ENCODE results near the gene SIN3B.

The SIN3B gene

GRCh38 chr19:16829822-16830289, 658 bp downstream of the SIN3B start:
- no peak for DNase-seq

- DNase-seq: no peak
Observed at GRCh38 chr19:16830679-16831078, 1.5 kb downstream of the SIN3B start.

- DNase-seq: no peak
Observed at GRCh38 chr19:16831531-16831930, 2.3 kb downstream of the SIN3B start.

- no peak for DNase-seq
Observed at GRCh38 chr19:16834747-16835146, 5.5 kb downstream of the SIN3B start.

GRCh38 chr19:16836115-16837034, 7.2 kb downstream of the SIN3B start:
- peak; percentile 9 for DNase-seq

- no peak for DNase-seq
Observed at GRCh38 chr19:16837035-16837362, 7.8 kb downstream of the SIN3B start.

GRCh38 chr19:16841391-16841926, 12.3 kb downstream of the SIN3B start:
- DNase-seq: no peak

GRCh38 chr19:16846901-16847300, 17.7 kb downstream of the SIN3B start:
- no peak for DNase-seq

GRCh38 chr19:16847430-16847829, 18.2 kb downstream of the SIN3B start:
- DNase-seq: no peak

GRCh38 chr19:16849168-16849567, 20.0 kb downstream of the SIN3B start:
- DNase-seq: no peak

- DNase-seq: no peak
Observed at GRCh38 chr19:16850133-16850532, 20.9 kb downstream of the SIN3B start.

GRCh38 chr19:16851031-16851712, 22.0 kb downstream of the SIN3B start:
- DNase-seq: no peak

- DNase-seq: no peak
Observed at GRCh38 chr19:16853066-16853465, 23.9 kb downstream of the SIN3B start.

- DNase-seq: no peak
Observed at GRCh38 chr19:16856091-16856490, 26.9 kb downstream of the SIN3B start.

- DNase-seq: no peak
Observed at GRCh38 chr19:16859626-16860025, 30.4 kb downstream of the SIN3B start.

GRCh38 chr19:16860118-16860517, 30.9 kb downstream of the SIN3B start:
- DNase-seq: no peak

- no peak for DNase-seq
Observed at GRCh38 chr19:16861011-16861410, 31.8 kb downstream of the SIN3B start.

- no peak for DNase-seq
Observed at GRCh38 chr19:16861834-16862233, 32.6 kb downstream of the SIN3B start.

GRCh38 chr19:16862826-16863415, 33.7 kb downstream of the SIN3B start:
- no peak for DNase-seq

- no peak for DNase-seq
Observed at GRCh38 chr19:16867211-16867610, 38.0 kb downstream of the SIN3B start.

- no peak for DNase-seq
Observed at GRCh38 chr19:16868423-16869130, 39.4 kb downstream of the SIN3B start.

GRCh38 chr19:16869331-16869972, 40.3 kb downstream of the SIN3B start:
- DNase-seq: no peak
